Activated T-helper 2 cell treated with anti-CD3 and anti-CD28 coated beads, Interferon-gamma antibody, Interleukin-2, Interleukin-4, amounts not matched to agents 10 μg/mL and 5 μg/mL and 100 μg/mL, durations not matched to agents 14 hours and 24 hours and 36 hours (primary cell): ENCODE data around the gene TNFSF13B. TPM values are rescaled to one million over a fixed set of nuclear protein-coding genes. Genes with fewer than 3 reads are reported as not detected.
"Not testable (repeated sequence)": the region's sequence is repeated elsewhere in the genome, so short reads cannot be mapped to it uniquely, and the experiment has no call there.

Source experiments
- DNase-seq: peaks from one replicate; pipeline ENCODE4 v3.0.0; 2021; ENCODE audit warnings: low spot score
- H3K27ac Mint-ChIP-seq: one replicate; pipeline ENCODE4 v1.8.0; 2021; ENCODE audit warnings: mixed read lengths
- H3K27me3 Mint-ChIP-seq: one replicate; pipeline ENCODE4 v1.8.0; 2021; ENCODE audit warnings: low read depth, mixed read lengths
- H3K36me3 Mint-ChIP-seq: one replicate; pipeline ENCODE4 v1.8.0; 2021; ENCODE audit warnings: low read depth, mixed read lengths
- H3K4me1 Mint-ChIP-seq: one replicate; pipeline ENCODE4 v1.8.0; 2021; ENCODE audit warnings: low read depth, mixed read lengths
- H3K4me3 Mint-ChIP-seq: one replicate; pipeline ENCODE4 v1.8.0; 2021; ENCODE audit warnings: low read depth, mild to moderate bottlenecking, moderate library complexity, mixed read lengths
- H3K9me3 Mint-ChIP-seq: one replicate; pipeline ENCODE4 v1.8.0; 2021; ENCODE audit warnings: mixed read lengths
- intact Hi-C: fragments of 100-400 bp; cut with micrococcal nuclease; formaldehyde crosslinking; loops from one replicate; pipeline ENCODE4 v1.15.1; 2023
- total RNA-seq: library from RNA; stranded (reverse); gene quantifications from 2 replicates; pipeline ENCODE4 v1.2.3, GENCODE V29; 2022

TNFSF13B gene
- total RNA-seq, 1 donor from 2014 or later: 1.7 TPM

DNA sequence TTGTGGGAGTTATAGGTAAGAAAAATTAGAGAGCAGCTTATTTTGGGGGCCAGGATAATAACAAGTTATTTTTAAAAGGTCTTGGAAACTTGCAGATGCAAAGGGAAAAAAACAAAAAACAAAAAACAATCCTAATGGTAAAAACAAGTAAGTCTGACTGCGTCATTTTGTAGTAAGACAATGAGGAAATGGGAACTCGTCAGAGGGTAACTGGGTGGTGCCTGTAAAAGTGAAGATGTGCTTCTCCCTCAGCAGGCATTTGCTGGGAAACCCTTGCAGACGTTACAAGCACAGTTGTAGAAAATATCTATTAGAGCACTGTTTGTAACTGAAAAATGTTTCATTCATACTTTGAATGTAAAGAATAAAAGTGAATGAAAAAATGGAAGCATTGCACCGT lies 2.2 kb upstream of the TNFSF13B start:
- Mint-ChIP-seq H3K4me1 (peaks cover 39% of the 10 kb centered on the region), H3K4me3 (no peak overlapping the region), H3K36me3 (no peaks in the 10 kb centered on the region), H3K27me3 (no peaks in the 10 kb centered on the region), H3K9me3 (no peaks in the 10 kb centered on the region), H3K27ac (no peak overlapping the region)
- no peak for DNase-seq
- intact Hi-C loops: loop anchor here (10.0 kb wide), 1 partner anchor 273 kb away; no protein-coding TSS in a partner anchor

GRCh38 chr13:108267855-108268254 lies 1.7 kb upstream of the TNFSF13B start:
- not testable (repeated sequence) for H3K27ac Mint-ChIP-seq, H3K4me3 Mint-ChIP-seq
- peaks cover 40% of the 10 kb centered on the region for H3K4me1 Mint-ChIP-seq

GRCh38 chr13:108268466-108269112 lies 929 bp upstream of the TNFSF13B start:
- no peaks in the 10 kb centered on the region for H3K27me3 Mint-ChIP-seq
- H3K4me1 Mint-ChIP-seq: peaks cover 40% of the 10 kb centered on the region
- H3K36me3 Mint-ChIP-seq: no peaks in the 10 kb centered on the region
- H3K4me3 Mint-ChIP-seq: no peak overlapping the region
- intact Hi-C loops: loop anchor here (1.0 to 10.0 kb wide), 3 partner anchors 42 to 274 kb away; partner anchors contain the start of gene LIG4
- H3K27ac Mint-ChIP-seq: no peak overlapping the region
- DNase-seq: no peak
- no peaks in the 10 kb centered on the region for H3K9me3 Mint-ChIP-seq

More at GRCh38 chr13:108267855-108268254, 1.7 kb upstream of the TNFSF13B start:
- not testable (repeated sequence) for DNase-seq, H3K9me3 Mint-ChIP-seq, H3K27me3 Mint-ChIP-seq, H3K36me3 Mint-ChIP-seq
- intact Hi-C loops: loop anchor here (2.0 to 10.0 kb wide), 2 partner anchors 41 to 273 kb away; no protein-coding TSS in a partner anchor

DNA sequence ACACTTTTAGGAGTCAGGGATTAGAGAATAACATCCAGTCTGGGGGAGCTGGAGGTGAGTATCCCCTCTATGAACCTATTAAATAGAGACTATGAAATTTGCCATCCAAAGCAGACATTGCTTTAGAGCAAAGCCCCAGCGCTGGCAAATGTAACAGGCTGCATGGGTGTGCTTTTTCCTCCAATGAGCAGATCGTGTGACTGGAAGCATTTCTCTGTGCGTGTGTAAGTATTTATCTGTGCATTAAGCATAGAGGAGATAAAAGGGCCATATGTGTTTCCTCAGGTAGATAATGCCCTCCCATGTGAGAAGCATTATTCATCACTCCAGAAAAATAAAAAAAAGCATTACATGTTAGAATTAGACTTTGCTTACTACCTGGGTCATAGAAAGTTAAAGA lies 924 bp downstream of the TNFSF13B start:
- H3K27me3 Mint-ChIP-seq: no peaks in the 10 kb centered on the region
- H3K4me3 Mint-ChIP-seq: peak overlapping the region; percentile 82
- H3K36me3 Mint-ChIP-seq: no peaks in the 10 kb centered on the region
- H3K9me3 Mint-ChIP-seq: no peaks in the 10 kb centered on the region
- no peak for DNase-seq
- H3K4me1 Mint-ChIP-seq: peaks cover 38% of the 10 kb centered on the region
- peak overlapping the region; percentile 78 for H3K27ac Mint-ChIP-seq
- intact Hi-C loops: loop anchor here (2.0 kb wide), 1 partner anchor 72 kb away; no protein-coding TSS in a partner anchor

DNA sequence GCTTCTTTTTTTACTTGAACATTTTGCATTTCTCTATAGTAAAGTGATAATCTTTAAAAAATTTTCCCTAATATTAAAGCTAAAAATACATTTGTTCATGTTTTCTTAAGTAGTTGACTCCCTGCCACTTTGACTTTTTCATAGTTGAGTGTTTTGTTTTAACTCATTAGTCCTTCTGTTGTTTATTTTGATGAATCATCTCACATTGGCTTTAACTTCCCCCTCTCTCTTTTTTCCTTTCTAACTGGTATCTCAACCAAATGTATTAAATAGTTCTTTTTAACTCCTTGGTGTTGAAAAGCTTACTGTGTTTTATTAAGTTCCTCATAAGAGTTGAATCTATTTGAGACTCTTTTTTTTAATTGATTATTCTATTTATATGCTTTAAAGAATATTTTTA lies 2.8 kb downstream of the TNFSF13B start:
- DNase-seq: no peak
- Mint-ChIP-seq H3K27me3 (no peaks in the 10 kb centered on the region), H3K9me3 (no peaks in the 10 kb centered on the region), H3K36me3 (no peaks in the 10 kb centered on the region), H3K4me3 (no peak overlapping the region), H3K27ac (no peak overlapping the region), H3K4me1 (peaks cover 26% of the 10 kb centered on the region)
- intact Hi-C loops: no loop called here

DNA sequence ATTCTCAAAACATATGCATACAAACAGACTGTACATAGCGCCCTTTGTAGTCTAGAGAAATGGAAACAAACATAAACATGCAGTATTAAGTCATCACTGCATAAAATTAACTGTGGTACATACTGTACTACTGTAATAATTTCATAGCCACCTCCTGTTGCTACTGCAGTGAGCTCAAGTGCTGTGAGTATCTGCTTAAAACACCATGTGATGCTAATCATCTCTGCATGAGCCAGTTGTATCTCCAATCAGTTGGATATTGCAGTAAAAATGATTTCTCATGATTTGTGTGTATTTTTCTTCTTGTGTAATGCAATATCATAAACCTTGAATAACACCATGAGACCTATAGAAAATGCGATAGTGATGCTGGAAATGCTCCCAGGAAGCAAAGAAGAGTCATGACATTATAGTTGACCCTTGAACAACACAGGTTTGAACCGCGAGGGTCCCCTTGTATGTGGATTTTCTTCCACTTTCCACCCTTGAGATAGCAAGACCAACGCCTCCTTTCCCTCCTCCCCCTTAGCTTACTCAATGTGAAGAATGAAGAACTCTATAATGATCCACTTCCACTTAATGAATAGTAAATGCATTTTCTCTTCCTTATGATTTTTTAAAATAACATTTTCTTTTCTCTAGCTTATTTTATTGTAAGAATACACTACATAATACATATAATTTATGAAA lies 4.1 kb downstream of the TNFSF13B start:
- Mint-ChIP-seq H3K4me1 (peaks cover 24% of the 10 kb centered on the region), H3K9me3 (no peaks in the 10 kb centered on the region), H3K27me3 (no peaks in the 10 kb centered on the region), H3K36me3 (no peaks in the 10 kb centered on the region), H3K4me3 (no peak overlapping the region), H3K27ac (no peak overlapping the region)
- no peak for DNase-seq
- intact Hi-C loops: no loop called here

DNA sequence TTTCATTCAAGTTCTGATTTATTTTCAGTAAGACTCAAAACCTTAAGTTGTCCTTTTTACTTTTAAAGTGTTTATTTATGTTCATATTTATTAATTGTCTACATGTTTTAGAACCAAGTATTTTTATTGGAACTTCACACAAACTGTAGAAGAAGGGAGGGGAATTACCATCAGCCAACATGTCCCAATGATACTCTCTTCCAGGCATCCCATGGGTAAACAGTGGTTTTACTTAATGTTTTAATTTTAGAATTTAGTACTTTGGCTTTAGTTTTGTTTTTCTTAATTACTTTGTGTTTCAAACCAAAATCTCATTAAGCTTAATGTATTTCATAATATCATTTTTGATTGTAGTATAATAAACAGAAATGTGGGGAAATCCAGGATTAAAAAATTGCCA lies 5.2 kb downstream of the TNFSF13B start:
- DNase-seq: no peak
- Mint-ChIP-seq H3K4me3 (no peak overlapping the region), H3K27ac (no peak overlapping the region), H3K9me3 (no peaks in the 10 kb centered on the region), H3K36me3 (no peaks in the 10 kb centered on the region), H3K4me1 (peaks cover 15% of the 10 kb centered on the region), H3K27me3 (no peaks in the 10 kb centered on the region)
- intact Hi-C loops: no loop called here

DNA sequence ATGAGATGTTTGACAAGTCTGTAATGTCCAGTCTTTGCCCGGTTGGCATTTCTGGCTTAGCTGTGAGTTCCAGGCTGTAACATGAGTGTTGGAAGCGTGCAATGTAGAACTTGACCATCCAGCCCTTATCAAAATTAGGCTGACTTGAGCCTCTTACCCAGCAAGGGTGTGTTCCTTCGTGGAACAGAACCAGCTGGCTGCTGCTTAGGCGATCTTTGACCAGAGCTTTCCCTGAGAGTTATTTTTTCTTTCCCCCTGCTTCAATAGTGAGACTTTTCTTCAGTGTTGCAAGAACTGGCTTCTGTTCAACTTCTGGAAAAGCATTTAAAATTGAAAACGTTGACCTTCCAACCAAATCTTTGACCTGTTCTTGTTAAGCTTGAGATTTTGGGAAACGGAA lies 6.5 kb downstream of the TNFSF13B start:
- no peaks in the 10 kb centered on the region for H3K36me3 Mint-ChIP-seq
- no peaks in the 10 kb centered on the region for H3K27me3 Mint-ChIP-seq
- H3K9me3 Mint-ChIP-seq: no peaks in the 10 kb centered on the region
- no peak for DNase-seq
- peaks cover 4% of the 10 kb centered on the region for H3K4me1 Mint-ChIP-seq
- intact Hi-C loops: no loop called here
- no peak overlapping the region for H3K4me3 Mint-ChIP-seq
- no peak overlapping the region for H3K27ac Mint-ChIP-seq

- Mint-ChIP-seq H3K4me1 (no peaks in the 10 kb centered on the region), H3K27ac (no peak overlapping the region), H3K9me3 (no peaks in the 10 kb centered on the region), H3K27me3 (no peaks in the 10 kb centered on the region), H3K4me3 (no peak overlapping the region), H3K36me3 (no peaks in the 10 kb centered on the region)
- intact Hi-C loops: no loop called here
- DNase-seq: no peak
Observed at GRCh38 chr13:108278466-108278865, 8.9 kb downstream of the TNFSF13B start.

- Mint-ChIP-seq H3K4me1 (no peaks in the 10 kb centered on the region), H3K27ac (no peak overlapping the region), H3K4me3 (no peak overlapping the region), H3K27me3 (no peaks in the 10 kb centered on the region), H3K9me3 (no peaks in the 10 kb centered on the region), H3K36me3 (no peaks in the 10 kb centered on the region)
- intact Hi-C loops: no loop called here
- DNase-seq: no peak
Observed at GRCh38 chr13:108281901-108282300, 12.4 kb downstream of the TNFSF13B start.

- H3K36me3 Mint-ChIP-seq: no peaks in the 10 kb centered on the region
- no peak overlapping the region for H3K27ac Mint-ChIP-seq
- H3K4me3 Mint-ChIP-seq: no peak overlapping the region
- intact Hi-C loops: no loop called here
- H3K9me3 Mint-ChIP-seq: no peaks in the 10 kb centered on the region
- no peaks in the 10 kb centered on the region for H3K27me3 Mint-ChIP-seq
- H3K4me1 Mint-ChIP-seq: no peaks in the 10 kb centered on the region
- no peak for DNase-seq
Observed at GRCh38 chr13:108283110-108283509, 13.6 kb downstream of the TNFSF13B start.

GRCh38 chr13:108288741-108289140 lies 19.2 kb downstream of the TNFSF13B start:
- H3K4me1 Mint-ChIP-seq: peaks cover 2% of the 10 kb centered on the region
- no peak overlapping the region for H3K4me3 Mint-ChIP-seq
- intact Hi-C loops: no loop called here
- DNase-seq: no peak
- no peaks in the 10 kb centered on the region for H3K36me3 Mint-ChIP-seq
- H3K27me3 Mint-ChIP-seq: no peaks in the 10 kb centered on the region
- H3K9me3 Mint-ChIP-seq: no peaks in the 10 kb centered on the region
- no peak overlapping the region for H3K27ac Mint-ChIP-seq

DNA sequence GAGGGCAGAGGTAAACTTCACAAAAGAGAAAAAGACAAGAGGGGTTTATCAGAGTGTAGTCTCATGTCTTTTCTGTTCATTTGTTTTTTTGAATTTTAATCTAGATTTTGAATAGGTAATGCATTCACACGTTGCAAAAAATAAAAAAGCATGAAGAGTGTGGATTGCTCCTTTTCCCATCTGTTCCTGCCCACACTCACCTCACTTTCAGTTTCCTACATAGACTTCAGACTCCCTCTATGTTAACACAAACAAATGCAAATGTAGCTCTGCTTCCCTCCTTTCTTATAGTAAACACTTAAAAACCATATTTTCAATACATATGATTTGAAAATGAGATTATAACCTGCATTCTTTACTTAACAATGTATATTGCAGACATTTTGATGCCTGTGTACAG lies 20.3 kb downstream of the TNFSF13B start:
- Mint-ChIP-seq H3K4me1 (peaks cover 2% of the 10 kb centered on the region), H3K27me3 (no peaks in the 10 kb centered on the region), H3K36me3 (no peaks in the 10 kb centered on the region), H3K27ac (no peak overlapping the region), H3K9me3 (no peaks in the 10 kb centered on the region), H3K4me3 (no peak overlapping the region)
- intact Hi-C loops: no loop called here
- DNase-seq: no peak
